Activated CD4-positive, alpha-beta T cell treated with anti-CD3 and anti-CD28 coated beads, Interleukin-2, amount 50 U/mL, for 16 hours (primary cell): ENCODE data around the gene TMX4.

Experiments
- DNase-seq: peaks from one replicate; pipeline ENCODE4 v3.0.0-alpha.2; 2020

TMX4 gene

DNA sequence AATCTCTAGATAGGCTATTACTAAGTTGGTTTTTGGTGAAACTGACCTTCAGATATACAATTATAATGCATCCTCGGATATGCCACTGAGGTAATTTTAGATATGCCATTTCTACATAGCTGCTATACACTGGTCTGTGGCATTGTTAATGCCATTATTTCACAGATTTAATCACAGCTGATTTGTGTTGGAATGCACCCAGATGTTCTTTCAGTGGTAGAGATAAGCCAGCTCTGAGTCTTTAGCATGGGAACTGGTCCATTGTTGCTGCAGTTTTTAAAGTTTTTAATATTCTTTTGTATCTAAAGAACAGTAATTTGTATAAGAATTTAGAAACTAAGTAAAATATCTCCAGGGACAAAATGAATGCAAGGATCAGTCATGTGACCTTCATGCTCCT lies 6.8 kb downstream of the TMX4 start:
- no peak for DNase-seq

DNA sequence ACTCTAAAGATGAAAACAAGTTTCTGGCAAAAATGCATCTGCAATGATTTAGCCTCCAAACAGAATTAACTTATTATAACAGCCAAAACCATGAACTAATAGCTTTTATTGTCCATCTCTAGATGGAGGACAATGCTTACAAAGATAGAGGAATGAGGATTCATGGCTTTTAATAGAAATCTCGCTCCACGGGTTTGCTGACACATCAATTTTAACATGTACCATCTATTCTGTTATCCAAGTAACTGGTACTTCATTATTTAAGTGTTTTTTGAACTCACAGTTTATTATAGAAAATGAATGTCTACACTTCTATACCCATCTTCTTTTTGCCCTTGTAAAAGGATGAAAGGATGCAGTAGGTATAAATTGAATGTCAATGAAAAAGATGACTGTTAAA lies 10.8 kb downstream of the TMX4 start:
- no peak for DNase-seq

DNA sequence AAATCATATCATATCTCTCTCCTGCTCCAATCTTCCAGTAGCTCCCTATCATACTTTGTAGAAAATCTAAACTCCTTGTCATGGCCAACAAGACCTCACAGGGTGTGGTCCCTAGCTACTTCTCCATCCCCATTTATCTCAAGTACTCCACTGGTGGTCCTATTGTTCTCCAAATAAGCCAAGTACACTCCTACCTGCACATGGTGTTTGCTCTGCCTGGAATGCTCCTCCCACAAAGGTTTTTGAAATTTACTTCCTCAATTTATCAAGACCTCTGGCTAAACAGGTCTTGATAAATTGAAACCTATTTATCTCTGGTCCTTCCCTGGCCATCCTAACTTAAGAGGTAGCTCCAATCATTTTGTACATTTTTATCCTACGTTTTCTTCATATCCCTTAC lies 12.1 kb downstream of the TMX4 start:
- no peak for DNase-seq

DNA sequence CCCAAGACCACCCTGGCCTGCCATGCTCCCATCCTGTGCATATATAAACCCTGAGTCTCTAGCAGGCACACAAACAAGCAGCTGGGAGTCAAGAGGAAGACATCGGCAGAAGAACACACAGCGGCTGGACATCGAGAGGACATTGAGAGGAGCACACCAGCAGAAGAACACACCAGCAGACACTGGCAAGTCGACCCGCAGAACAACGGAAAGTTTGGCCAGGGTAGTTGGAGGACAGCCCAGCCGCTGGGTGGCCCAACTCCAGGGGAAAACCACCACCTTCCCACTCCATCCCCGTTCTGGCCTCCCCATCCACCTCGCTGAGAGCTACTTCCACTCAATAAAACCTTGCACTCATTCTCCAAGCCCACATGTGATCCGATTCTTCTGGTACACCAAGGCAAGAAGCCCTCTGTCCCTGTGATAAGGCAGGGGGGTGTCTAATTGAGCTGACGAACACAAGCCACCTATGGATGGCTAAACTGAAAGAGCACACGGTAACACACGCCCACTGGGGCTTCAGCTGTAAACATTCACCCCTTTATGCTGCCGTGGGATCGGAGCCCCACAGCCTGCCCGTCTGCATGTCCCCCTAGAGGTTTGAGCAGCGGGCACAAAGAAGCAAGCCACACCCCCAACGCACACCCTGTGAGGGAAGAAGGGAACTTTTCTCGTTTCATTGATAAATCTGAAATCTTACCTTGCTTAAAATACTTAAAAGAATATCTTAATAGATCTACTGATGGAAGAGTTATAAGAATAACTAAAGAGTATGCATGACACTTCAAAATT lies 13.8 kb downstream of the TMX4 start:
- DNase-seq = no peak

DNA sequence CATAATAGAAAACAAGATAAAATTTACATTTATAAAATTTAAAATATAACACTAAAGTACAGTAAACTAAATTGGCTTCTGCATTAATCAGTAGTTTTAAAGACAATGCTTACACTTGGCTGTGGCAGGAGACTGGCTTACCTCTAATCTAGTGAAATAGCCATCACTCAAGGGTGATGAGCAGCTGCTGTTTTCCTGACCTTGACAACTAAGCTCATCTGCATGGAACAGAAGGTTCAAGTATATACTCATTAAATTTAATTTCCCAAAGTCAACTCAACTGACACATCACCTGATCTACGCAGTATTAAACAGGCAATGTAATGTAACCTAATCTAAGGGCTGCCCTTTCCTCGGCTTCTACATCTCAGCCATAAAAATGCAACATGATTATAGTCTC lies 14.5 kb downstream of the TMX4 start:
- DNase-seq = no peak

DNA sequence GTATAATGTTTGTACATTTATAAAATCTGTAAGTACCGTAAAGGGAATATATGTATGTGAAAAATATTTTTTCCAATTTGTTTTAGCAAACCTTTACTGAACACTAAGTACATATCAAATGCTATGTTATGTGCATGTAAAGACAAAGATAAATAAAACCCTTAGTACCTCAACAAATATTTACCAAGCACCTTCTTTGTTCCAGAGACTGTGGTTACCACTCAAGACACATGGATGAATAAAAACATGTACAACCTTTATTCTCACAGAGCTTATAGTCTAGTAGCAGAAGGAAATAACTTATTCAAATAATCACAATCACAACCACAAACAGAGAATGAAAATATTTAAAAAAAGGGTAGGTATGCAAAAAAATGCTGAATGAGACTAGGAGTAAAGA lies 17.5 kb downstream of the TMX4 start:
- DNase-seq = no peak

DNA sequence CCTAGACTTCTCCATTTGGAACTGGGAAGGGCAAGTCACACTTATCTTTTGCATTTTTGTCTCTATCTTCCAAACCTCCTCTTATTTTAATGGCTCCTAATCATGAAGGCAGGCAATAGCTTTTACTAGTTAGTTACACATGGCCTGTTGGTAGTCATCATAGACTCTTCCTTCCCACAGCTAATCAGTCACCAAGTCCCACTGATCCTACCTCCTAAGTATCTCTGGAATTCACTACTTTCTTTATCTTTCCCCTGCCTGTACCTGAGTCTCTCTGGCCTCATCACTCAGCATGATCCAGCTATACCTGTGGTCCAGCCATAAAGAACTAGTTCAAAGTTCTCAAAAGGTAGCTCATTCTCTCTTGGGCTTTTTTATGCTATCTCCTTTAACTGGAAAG lies 18.8 kb downstream of the TMX4 start:
- no peak for DNase-seq

DNA sequence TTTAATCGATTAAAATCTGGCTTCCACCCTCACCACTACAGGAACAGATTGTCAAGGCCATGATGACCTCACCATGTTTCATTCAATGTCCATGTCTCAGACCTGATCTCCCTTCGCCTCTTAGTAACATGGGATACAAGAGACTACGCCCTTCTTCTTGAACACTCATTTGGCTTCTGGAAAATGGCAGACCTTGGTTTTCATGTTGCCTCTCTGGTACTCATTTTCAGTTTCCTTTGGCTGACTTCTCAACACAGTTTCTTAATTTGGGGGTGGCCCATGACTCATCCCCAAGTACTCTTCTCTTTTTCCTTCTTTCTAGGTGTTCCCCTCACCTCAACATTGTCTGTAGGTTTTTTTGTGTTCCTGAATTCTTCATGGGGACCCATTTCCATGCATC lies 22.7 kb downstream of the TMX4 start:
- DNase-seq = peak; percentile 12

DNA sequence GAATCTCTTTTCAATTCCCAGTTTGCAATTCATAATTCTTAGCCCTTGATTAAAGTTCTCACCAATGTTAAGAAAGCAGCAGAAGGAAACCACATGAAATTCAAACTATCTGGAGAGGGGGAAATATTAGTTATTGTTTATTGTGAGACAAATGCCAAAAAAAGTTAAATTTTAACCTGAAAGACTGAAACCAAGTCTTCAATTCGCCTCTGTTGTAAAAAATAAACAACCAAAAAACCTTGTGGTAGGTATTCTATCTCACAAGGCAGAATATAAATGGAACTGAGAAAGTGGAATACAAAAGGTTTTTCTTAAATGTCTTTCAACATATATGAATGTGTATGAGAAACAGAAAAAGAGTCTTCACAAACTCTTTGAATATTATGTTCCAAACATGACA lies 24.8 kb downstream of the TMX4 start:
- DNase-seq = no peak

DNA sequence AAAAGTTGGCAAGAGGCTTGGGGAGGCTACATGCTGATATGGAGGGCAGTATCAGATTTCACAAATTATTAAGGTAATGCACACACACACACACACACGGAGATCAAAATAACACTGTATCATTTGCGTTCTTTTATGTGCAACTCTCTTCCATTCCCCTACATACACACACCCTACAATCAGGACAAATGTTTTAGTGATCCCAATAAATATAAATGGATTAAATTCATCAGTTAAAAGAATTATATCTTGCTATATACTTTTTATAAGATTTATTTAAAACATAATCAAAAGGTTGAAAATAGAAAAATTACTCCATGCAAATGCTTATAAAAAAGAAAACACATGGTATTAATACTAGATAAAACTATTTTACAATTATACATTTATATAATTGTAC lies 25.9 kb downstream of the TMX4 start:
- DNase-seq = no peak

DNA sequence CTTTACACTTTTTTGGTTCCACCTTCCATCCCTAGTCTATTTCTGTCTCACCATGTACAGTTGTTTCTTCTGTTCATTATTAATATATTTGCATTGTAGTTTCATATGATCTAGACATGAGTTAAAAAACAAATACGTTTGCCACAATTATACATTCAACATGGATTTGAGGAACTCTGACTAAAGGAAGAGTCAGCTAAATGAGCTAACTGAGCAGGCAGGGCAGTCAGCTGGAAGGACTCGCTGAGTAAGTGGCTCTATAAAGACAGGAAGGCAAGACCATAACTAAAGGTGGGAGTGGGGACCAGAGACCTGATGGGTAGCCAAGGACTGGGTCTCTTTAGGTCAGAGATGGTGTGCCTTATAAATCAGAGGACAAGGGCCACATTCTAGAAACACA lies 26.3 kb downstream of the TMX4 start:
- DNase-seq = no peak

DNA sequence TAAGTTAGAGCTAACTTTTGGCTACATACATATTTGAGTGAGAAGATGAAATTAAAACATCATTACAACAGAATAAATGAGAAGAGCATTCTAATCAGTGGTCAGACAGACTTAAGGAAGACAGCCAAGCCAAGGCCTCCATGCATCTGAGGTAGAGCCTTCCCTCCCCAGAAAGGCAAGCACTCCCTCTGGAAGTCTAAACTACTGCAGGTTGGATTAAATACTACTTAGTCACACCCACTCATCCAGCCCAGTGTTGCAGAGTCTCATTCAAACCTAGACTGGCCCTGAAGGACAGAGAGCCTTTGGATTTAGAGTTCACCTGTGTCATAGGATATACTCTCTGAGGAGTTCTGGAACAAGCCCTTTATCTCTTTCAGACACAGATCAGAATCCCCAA lies 29.2 kb downstream of the TMX4 start:
- no peak for DNase-seq

DNA sequence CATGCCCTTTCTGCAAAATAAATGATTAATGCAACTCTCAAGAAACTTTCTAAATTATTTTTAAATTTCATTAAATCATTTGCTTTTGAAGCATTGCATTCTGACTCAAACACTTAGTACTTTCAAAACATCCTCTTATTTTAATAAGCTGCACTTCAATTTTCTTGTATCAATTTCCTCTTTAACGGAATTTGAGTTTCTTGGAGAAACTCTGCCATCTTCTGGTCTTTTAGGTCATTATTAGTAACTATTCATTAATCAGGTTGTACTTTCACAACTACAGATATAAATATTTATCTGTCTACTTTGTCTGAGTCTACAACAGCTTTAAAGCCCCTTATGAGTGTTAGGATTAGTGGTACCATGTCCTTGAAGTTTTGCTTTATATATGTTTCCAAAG lies 30.2 kb downstream of the TMX4 start:
- DNase-seq = no peak

DNA sequence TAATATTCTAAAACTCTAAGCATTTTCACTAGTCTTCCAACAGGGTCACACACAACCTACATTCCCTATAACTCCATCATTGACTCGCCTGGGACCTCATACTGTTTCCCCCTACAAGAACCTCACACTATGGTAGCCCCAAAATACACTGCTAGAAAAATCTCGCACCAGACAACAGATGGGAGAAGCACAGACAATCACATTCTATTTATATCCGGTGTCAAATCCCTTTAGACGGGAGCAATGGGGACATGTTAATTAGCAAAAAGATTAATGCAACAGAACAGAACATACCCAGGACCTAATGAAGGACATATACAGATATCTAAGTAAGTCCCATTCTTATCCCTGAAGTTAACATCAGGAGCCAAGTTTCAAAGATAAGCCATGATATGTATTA lies 33.6 kb downstream of the TMX4 start:
- no peak for DNase-seq

DNA sequence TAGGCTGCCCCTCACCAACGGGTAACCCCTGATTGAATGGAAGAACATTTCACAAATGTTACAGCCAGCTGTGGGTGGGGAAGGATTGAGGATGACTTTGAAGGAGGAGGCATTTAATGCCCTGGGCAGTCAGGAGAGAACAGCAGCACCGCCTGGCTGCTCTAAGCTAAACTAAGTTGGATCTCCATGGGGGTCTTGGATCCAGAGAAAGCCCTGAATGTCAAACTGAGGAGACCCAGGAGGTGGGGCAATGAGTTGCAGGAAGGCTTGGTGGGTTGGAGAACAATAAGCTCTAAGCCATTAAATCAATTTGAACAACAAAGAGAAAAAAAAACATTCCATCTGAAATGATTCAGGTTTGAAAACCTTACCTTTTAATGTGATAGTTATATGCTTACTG lies 35.4 kb downstream of the TMX4 start:
- DNase-seq = no peak

DNA sequence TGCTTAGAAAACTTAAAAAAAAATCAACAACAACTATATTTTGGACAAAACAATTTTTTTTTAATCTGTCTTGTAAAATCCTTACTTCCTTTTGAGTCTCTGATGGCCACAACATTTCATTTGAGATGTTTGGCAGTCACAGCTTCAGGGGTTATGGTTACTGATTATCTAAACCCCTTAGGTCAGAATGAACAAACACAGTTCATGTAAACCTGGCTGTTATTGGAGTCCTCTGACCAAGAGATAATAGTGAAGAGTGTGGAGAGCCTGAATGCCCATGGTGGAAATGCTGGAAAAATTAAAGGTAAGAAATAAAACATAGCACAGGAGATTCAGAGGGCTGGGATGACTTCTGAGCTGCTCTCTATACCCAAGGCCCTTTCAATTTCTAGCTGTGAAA lies 38.2 kb downstream of the TMX4 start:
- DNase-seq = no peak

DNA sequence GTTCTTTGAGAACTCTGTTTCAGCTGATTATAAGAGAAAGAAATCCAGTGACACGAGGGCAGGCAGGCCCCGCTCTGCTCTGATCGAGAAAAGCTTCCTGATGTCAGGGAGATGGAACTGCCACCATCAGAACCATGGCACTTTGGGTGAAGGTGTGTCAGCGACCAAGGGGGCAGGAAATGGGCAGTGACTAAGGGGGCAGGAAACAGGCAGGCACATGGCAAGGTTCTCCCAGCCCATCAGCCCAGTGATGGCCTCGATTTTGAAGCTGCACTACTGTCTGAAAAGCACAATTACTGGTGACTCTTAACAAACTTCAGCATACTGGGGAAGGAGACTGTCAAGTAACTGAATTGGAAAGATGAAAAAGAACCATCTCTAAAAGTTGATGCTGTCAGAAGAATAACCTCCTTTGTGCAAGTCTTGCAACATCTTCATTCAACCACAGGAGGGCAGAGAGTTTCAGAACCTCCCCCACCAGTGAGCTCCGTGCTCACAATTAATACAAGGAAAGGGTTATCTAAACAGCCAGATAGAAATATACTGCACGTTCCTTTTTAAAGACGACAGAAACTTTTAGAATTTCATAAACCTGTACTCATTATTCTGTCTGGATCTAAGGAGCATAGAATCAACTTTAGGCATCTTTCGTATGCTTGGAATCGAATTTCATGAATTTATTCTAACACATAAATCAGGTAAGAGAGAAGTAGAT lies 39.1 kb downstream of the TMX4 start:
- peak; percentile 27 for DNase-seq

DNA sequence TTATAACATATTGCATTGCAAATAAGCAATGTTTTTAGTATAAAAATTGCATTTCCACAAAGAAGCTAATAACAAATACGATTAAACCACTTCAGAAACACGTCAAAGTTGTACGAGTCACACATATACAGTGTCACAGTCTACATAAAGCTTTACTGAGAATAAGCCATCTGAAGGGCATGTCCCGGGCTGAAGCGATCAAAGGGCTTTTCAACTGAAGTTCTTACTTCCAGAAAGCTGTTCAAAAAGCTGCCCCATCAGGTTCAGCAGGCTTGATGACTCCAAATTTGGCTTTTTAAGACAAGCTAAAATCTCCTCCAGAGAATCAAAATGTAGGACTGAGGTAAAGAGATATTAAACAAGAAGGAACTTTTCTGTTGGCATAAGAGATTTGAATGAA lies 41.9 kb downstream of the TMX4 start:
- DNase-seq = no peak

DNA sequence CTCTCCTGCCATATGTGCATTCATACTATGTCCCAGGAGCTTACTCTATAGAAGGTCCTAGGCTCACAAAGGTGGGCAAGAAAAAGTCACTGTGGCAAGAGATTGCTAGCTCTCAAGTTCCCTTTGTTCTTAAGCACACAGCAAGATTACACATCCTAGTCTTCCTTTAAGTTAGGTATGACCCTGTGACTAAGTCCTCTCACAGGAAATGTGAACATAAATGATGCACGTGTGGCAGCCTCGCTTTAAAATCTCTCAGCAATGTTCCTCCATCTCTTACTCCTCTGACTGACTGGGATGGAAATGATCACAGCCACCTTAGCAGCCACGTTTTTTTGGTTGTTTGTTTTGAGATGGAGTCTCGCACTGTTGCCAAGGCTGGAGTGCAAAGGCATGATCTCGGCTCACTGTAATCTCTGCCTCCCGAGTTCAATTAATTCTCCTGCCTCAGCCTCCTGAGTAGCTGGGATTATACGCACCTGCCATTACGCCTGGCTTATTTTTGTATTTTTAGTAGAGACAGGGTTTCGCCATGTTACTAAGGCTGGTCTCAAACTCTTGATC lies 43.6 kb downstream of the TMX4 start:
- no peak for DNase-seq

DNA sequence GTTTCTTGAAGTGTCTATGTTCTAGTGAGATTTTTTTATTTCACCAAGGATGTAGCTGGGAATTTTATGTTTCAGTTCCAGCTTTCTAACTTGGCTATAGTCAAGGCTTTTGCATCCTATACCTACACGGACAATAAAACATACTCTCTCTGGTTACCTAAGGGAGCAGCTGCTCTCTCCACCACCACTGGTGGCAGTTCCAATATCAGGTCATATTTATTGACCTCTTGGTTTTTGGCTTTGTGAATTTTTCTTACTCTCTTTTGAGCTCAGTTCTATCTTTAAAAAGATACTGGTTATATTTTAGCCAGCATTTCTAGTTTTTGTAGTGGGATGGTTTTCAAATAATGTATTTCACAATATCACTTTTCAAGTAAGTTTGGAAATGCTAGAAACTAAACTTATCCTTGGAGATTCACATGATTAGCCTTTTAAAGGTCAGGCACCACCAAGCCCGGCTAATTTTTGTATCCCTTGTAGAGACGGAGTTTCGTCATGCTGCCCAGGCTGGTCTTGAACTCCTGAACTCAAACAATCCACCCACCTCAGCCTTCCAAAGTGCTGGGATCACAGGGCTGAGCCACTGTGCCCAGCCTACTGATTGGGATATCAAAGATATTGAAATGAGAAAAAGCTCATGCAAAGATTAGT lies 44.7 kb downstream of the TMX4 start:
- no peak for DNase-seq

DNA sequence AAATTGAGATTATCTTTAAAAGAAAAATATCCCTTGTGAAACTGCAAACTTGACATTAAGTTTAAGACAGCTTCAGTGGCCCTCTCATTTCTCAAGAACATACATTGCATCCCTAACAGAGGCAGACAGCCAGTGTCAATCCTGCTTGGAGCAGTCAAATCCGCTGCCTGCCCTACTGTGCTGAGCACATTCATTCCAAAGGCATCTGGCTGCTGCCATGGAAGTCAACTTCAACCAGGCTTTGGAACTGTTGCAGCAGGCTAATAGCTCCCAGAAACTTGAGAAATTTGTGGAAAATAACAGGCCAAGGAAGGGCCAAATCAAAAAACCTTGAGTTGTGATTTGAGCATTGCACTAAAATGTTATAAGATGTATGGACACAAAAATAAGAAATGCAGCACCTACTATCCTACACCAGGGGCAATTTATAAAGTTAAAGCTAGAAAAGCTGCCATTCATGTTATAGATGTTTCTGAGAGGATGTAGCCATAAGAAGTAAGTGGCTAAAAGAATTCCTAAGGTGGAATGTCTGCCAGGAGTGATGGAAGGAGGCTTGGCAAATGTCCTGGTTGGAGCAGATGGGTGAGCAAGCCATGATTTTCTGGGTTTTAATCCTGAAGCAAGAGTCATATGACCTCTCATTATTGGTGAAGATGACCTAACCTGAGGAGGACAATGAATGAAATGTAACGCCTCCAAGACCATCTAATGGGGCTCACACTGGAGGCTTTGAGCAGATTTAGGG lies 47.9 kb downstream of the TMX4 start:
- no peak for DNase-seq

DNA sequence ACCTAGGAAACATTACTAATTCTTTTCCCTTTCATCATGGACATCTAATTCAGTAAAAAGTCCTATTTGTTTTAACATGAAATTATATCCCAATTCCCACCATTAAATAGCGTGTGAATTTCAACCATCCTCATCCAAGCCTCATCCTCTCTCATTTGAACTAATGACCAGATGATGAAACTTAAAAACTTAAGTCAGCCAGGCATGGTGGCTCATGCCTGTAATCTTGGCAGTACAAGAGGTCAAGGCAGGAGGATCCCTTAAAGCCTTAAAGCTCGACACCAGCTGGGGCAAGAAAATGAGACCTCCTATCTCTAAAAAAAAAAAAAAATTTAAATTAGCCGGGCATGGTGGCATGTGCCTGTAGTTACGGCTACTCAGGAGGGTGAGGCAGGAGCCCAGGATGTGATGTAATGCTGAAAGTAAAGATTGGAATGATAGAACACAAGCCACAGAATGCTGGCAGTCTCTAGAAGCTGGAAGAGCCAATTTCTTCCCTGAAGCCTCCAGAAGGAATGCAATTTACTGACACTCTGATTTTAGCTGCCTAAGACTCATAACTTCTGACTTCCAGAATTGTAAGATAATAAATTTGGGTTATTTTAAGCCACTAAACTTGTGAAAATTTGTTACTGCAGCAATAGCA lies 52.2 kb downstream of the TMX4 start:
- DNase-seq = no peak

DNA sequence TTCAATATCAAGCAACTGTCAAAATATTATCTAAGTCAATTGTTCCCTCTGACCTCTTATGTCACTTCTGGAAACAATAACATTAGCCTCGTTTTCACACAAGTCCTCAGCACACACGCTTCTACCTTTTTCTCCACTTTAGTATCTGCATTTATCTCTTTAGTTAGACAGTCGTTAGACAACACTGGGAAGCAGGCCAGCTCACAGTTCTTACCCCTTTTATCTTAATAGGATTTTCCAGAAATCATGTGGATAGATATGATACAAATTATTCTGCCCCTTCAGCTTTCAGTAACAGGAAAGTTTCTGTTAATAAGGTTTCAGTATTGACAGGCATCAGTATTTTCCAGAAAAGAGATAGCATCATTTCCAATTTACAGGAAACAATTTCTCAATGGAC lies 53.4 kb downstream of the TMX4 start:
- no peak for DNase-seq
